Epidermal melanocyte (primary cell): ENCODE data around the gene MYO7A.

Experiments used
- DNase-seq: peaks from one replicate; pipeline ENCODE4 v3.0.0; 2011; ENCODE audit warnings: low spot score; ENCODE audit not compliant: insufficient read length

MYO7A gene

GRCh38 chr11:77165066-77165465 lies 37.0 kb downstream of the MYO7A start:
- DNase-seq, result no peak

GRCh38 chr11:77166021-77166420 lies 38.0 kb downstream of the MYO7A start:
- no peak for DNase-seq

- no peak for DNase-seq
Measured at GRCh38 chr11:77167111-77167626, 39.1 kb downstream of the MYO7A start.

- DNase-seq, result no peak
Measured at GRCh38 chr11:77167791-77168190, 39.7 kb downstream of the MYO7A start.

GRCh38 chr11:77170107-77170506 lies 42.1 kb downstream of the MYO7A start:
- no peak for DNase-seq

- DNase-seq, result no peak
Measured at GRCh38 chr11:77171254-77171653, 43.2 kb downstream of the MYO7A start.

- DNase-seq, result no peak
Measured at GRCh38 chr11:77171885-77172665, 44.0 kb downstream of the MYO7A start.

- no peak for DNase-seq
Measured at GRCh38 chr11:77172666-77172982, 44.6 kb downstream of the MYO7A start.

GRCh38 chr11:77173494-77173893 lies 45.4 kb downstream of the MYO7A start:
- DNase-seq, result no peak

GRCh38 chr11:77174559-77174958 lies 46.5 kb downstream of the MYO7A start:
- no peak for DNase-seq

GRCh38 chr11:77175021-77175842 lies 47.2 kb downstream of the MYO7A start:
- no peak for DNase-seq

- DNase-seq, result no peak
Measured at GRCh38 chr11:77175869-77176539, 48.0 kb downstream of the MYO7A start.

- DNase-seq, result no peak
Measured at GRCh38 chr11:77176996-77177395, 49.0 kb downstream of the MYO7A start.

- DNase-seq, result no peak
Measured at GRCh38 chr11:77178150-77178549, 50.1 kb downstream of the MYO7A start.

- no peak for DNase-seq
Measured at GRCh38 chr11:77179048-77179447, 51.0 kb downstream of the MYO7A start.

- DNase-seq, result no peak
Measured at GRCh38 chr11:77179681-77180080, 51.6 kb downstream of the MYO7A start.

- DNase-seq, result no peak
Measured at GRCh38 chr11:77180346-77180745, 52.3 kb downstream of the MYO7A start.

- no peak for DNase-seq
Measured at GRCh38 chr11:77181226-77181625, 53.2 kb downstream of the MYO7A start.

- no peak for DNase-seq
Measured at GRCh38 chr11:77181799-77182541, 53.9 kb downstream of the MYO7A start.

- DNase-seq, result no peak
Measured at GRCh38 chr11:77182542-77183430, 54.7 kb downstream of the MYO7A start.
